Measurements from ENCODE around the gene KLHL35. TPM values are rescaled to one million over a fixed set of nuclear protein-coding genes. Genes with fewer than 3 reads are reported as not detected.
A peak's percentile ranks its signal among the peaks of the same experiment; 100 is the strongest.

KLHL35 gene
- total RNA-seq, 1 experiment from 2014 or later = 0.83 TPM

DNA sequence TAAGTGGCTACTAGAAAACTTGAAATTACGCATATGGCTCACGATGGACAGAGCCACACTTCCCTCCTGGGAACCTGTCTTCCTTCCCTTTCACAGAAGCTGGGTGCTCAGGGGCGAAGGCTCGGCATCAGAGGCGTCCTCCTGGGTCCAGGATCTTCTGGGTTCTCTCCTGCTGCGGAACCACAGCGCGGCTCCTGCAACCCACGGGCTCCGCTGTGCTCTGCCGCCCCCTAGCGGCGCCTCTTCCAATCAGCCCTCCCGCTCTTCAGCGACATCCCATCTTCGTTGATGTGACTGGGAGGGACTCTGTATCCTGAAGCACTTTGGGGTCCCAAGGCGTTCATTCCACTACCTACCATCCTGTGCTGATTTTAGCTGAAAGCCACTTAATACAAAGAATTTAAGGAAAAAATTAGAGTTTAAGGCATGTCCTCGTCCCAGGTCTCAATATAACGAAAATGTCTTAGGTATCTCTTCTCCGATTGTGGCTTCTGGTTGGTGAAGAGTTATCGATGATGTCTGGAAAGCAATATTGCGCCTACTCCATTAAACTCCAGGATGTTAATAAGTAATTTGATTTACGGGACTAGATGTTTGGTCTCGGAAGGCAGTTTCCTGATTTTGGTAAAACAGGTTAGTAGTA is 48.4 kb downstream of the KLHL35 start:
- Histone ChIP-seq H2AFZ (ENCODE audit: low read length) (no peak overlapping the region), H3K27ac (ENCODE audit: insufficient read length, low read depth, low read length) (no peak overlapping the region), H3K14ac (ENCODE audit: insufficient read depth, low read length) (no peak overlapping the region), H3K23me2 (ENCODE audit: insufficient read length, low read depth, low read length, poor library complexity, severe bottlenecking) (no peaks in the 10 kb centered on the region), H2AK5ac (ENCODE audit: insufficient read length, low read length) (no peak overlapping the region), H2BK120ac (ENCODE audit: low read depth, low read length, poor library complexity, severe bottlenecking) (no peak overlapping the region), H3K27me3 (ENCODE audit: insufficient read depth, low read length) (no peaks in the 10 kb centered on the region), H4K20me1 (ENCODE audit: control insufficient read depth, insufficient read depth, insufficient read length) (no peaks in the 10 kb centered on the region), H2BK5ac (ENCODE audit: insufficient read length, low read length) (no peak overlapping the region), H3K4me1 (ENCODE audit: insufficient read depth, low read length) (no peaks in the 10 kb centered on the region; the same call in 1 of the 2 replicates), H2BK12ac (ENCODE audit: insufficient read length, low read depth, low read length) (no peak overlapping the region), H4K91ac (ENCODE audit: insufficient read length, low read depth, low read length) (no peak overlapping the region), H3K79me1 (ENCODE audit: insufficient read depth, low read depth, low read length, poor library complexity, severe bottlenecking) (no peaks in the 10 kb centered on the region), H4K5ac (ENCODE audit: insufficient read length, low read depth, low read length) (no peak overlapping the region), H3K79me2 (ENCODE audit: insufficient read depth, low read length) (no peaks in the 10 kb centered on the region), H3T11ph (ENCODE audit: low read length) (no peak overlapping the region), H2BK20ac (ENCODE audit: low read depth, low read length, poor library complexity, severe bottlenecking) (no peak overlapping the region), H3K4ac (ENCODE audit: low read depth, low read length) (no peak overlapping the region), H4K8ac (replicated peaks; ENCODE audit: insufficient read length, low read depth, low read length) (no peak overlapping the region), H2BK15ac (ENCODE audit: low read depth, low read length) (no peak overlapping the region), H3K9ac (ENCODE audit: extremely low read depth, insufficient read length, low read length) (no peak overlapping the region), H3K23ac (ENCODE audit: insufficient read length, low read depth, low read length) (no peak overlapping the region), H3K9me3 (ENCODE audit: control insufficient read depth, low read depth, low read length) (no peaks in the 10 kb centered on the region), H3K18ac (ENCODE audit: insufficient read length, low read depth, low read length) (no peak overlapping the region), H3K56ac (ENCODE audit: insufficient read length, low read depth, low read length) (no peak overlapping the region), H3K4me2 (ENCODE audit: insufficient read depth, insufficient read length, low read length) (no peak overlapping the region)
- Mint-ChIP-seq H3K36me3 (ENCODE audit: insufficient read depth in 1 of 3, low read depth in 3 of 3) (no peaks in the 10 kb centered on the region), H3K27me3 (ENCODE audit: low read depth) (no peaks in the 10 kb centered on the region), H3K4me1 (peaks cover 9 to 13% of the 10 kb centered on the region in 2 experiments), H3K27ac (no peak overlapping the region), H3K9me3 (no peaks in the 10 kb centered on the region), H3K4me3 (peak overlapping the region in 1 of 2 experiments; percentile 6; a peak in 1 of 5 replicates)
- TF ChIP-seq, protein P1, sequence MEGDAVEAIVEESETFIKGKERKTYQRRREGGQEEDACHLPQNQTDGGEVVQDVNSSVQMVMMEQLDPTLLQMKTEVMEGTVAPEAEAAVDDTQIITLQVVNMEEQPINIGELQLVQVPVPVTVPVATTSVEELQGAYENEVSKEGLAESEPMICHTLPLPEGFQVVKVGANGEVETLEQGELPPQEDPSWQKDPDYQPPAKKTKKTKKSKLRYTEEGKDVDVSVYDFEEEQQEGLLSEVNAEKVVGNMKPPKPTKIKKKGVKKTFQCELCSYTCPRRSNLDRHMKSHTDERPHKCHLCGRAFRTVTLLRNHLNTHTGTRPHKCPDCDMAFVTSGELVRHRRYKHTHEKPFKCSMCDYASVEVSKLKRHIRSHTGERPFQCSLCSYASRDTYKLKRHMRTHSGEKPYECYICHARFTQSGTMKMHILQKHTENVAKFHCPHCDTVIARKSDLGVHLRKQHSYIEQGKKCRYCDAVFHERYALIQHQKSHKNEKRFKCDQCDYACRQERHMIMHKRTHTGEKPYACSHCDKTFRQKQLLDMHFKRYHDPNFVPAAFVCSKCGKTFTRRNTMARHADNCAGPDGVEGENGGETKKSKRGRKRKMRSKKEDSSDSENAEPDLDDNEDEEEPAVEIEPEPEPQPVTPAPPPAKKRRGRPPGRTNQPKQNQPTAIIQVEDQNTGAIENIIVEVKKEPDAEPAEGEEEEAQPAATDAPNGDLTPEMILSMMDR (conservative IDR thresholded peaks at IDR 0.05) = peak; percentile 99
- WGBS (ENCODE audit: extremely low coverage, insufficient read length, low lambda C conversion rate) = no CpG with 5 or more reads among the region's 24 CpGs
- DNase-seq = peak; percentile 88
